Neural cell (in vitro differentiated cells): ENCODE data around the gene SRRM1. TPM values are rescaled to one million over a fixed set of nuclear protein-coding genes. Genes with fewer than 3 reads are reported as not detected.

Source experiments
- H2AFZ ChIP-seq: fragments of 200-600, 300-800 bp; sonication (generic), shearing (Covaris generic); 2 replicates; pipeline ENCODE4 v1.6.0; 2014; ENCODE audit warnings: low read depth, mild to moderate bottlenecking, antibody characterized with exemption, low read length, moderate library complexity
- H3F3A ChIP-seq: fragments of 200-600 bp; shearing (Covaris generic); 2 replicates; pipeline ENCODE4 v1.6.1; 2016; ENCODE audit warnings: mild to moderate bottlenecking, moderate library complexity, mixed read lengths, antibody characterized with exemption, low read length; ENCODE audit not compliant: insufficient read depth, poor library complexity, severe bottlenecking
- H3K27ac ChIP-seq: fragments of 200-600, 300-800 bp; sonication (generic), shearing (Covaris generic); 2 replicates; pipeline ENCODE4 v1.5.1; 2014; ENCODE audit warnings: mild to moderate bottlenecking, low read length, moderate library complexity
- H3K27me3 ChIP-seq: fragments of 300-800, 200-600 bp; sonication (generic), shearing (Covaris generic); 2 replicates; pipeline ENCODE4 v1.6.0; 2014; ENCODE audit warnings: mild to moderate bottlenecking, low read depth, low read length, moderate library complexity; ENCODE audit not compliant: insufficient read depth
- H3K36me3 ChIP-seq: fragments of 300-800, 200-600 bp; sonication (generic), shearing (Covaris generic); 2 replicates; pipeline ENCODE4 v1.5.1; 2014; ENCODE audit warnings: mild to moderate bottlenecking, antibody characterized with exemption, low read length, moderate library complexity; ENCODE audit not compliant: insufficient read depth
- H3K4me2 ChIP-seq: fragments of 300-800, 200-600 bp; sonication (generic), shearing (Covaris generic); 2 replicates; pipeline ENCODE4 v1.6.0; 2014; ENCODE audit warnings: mild to moderate bottlenecking, low read length
- H3K4me3 ChIP-seq: fragments of 300-800, 200-600 bp; sonication (generic), shearing (Covaris generic); 2 replicates; pipeline ENCODE4 v1.5.1; 2014; ENCODE audit warnings: mild to moderate bottlenecking, low read length, moderate library complexity
- H3K79me2 ChIP-seq: fragments of 200-600 bp; shearing (Covaris generic); replicated peaks from 2 replicates; pipeline ENCODE4 v1.6.0; 2014; ENCODE audit warnings: mild to moderate bottlenecking, low read length, moderate library complexity; ENCODE audit not compliant: insufficient read depth
- H3K9ac ChIP-seq: fragments of 300-800, 200-600 bp; sonication (generic), shearing (Covaris generic); 2 replicates; pipeline ENCODE4 v1.6.1; 2016; ENCODE audit warnings: mild to moderate bottlenecking, low read length, mixed read lengths
- H3K9me2 ChIP-seq: fragments of 200-600 bp; shearing (Covaris generic); 2 replicates; pipeline ENCODE4 v1.6.1; 2016; ENCODE audit warnings: mild to moderate bottlenecking, low read length, mixed read lengths; ENCODE audit not compliant: insufficient read depth
- H3K9me3 ChIP-seq: fragments of 200-600, 300-800 bp; sonication (generic), shearing (Covaris generic); 2 replicates; pipeline ENCODE4 v1.6.1; 2016; ENCODE audit warnings: mild to moderate bottlenecking, mixed run types, low read length, moderate library complexity, mixed read lengths
- H4K20me1 ChIP-seq: fragments of 200-600 bp; shearing (Covaris generic); 2 replicates; pipeline ENCODE4 v1.6.1; 2016; ENCODE audit warnings: mild to moderate bottlenecking, mixed run types; ENCODE audit not compliant: insufficient read depth
- EP300 ChIP-seq: fragments of 450-650 bp; conservative IDR thresholded peaks from 2 replicates; pipeline ENCODE4 v1.6.1; 2014; ENCODE audit warnings: antibody characterized with exemption, mild to moderate bottlenecking, moderate library complexity; ENCODE audit not compliant: poor library complexity, severe bottlenecking
- EZH2 ChIP-seq: fragments of 200-600, 300-800 bp; shearing (Covaris generic), sonication (generic); IDR thresholded peaks from 2 replicates; pipeline ENCODE4 v1.6.1; 2014; ENCODE audit warnings: antibody characterized with exemption, low read length, borderline replicate concordance, mild to moderate bottlenecking; ENCODE audit not compliant: insufficient read depth, poor library complexity, severe bottlenecking
- MXI1 ChIP-seq: fragments of 450-650 bp; conservative IDR thresholded peaks from 2 replicates; pipeline ENCODE4 v1.6.1; 2014; ENCODE audit warnings: antibody characterized with exemption, mild to moderate bottlenecking; ENCODE audit not compliant: poor library complexity, severe bottlenecking
- POLR2AphosphoS5 ChIP-seq: IDR thresholded peaks from 2 replicates; pipeline ENCODE4 v1.6.1; 2012
- RAD21 ChIP-seq: fragments of 450-650 bp; conservative IDR thresholded peaks from 2 replicates; pipeline ENCODE4 v1.6.1; 2014; ENCODE audit warnings: antibody characterized with exemption, mild to moderate bottlenecking, moderate library complexity
- SMC3 ChIP-seq: fragments of 450-650 bp; conservative IDR thresholded peaks from 2 replicates; pipeline ENCODE4 v1.6.1; 2014; ENCODE audit warnings: antibody characterized with exemption, mild to moderate bottlenecking, moderate library complexity; ENCODE audit not compliant: poor library complexity
- TAF1 ChIP-seq: IDR thresholded peaks from 2 replicates; pipeline ENCODE4 v1.6.1; 2012; ENCODE audit warnings: low read depth
- polyA plus RNA-seq: library from polyadenylated mRNA; depleted of rRNA; stranded (reverse); fragments of >200 nt; gene quantifications from 2 replicates; pipeline ENCODE4 v1.2.3, GENCODE V29; 2014
- TF ChIP-seq, protein P1 (sequence below): fragments of 450-650 bp; IDR thresholded peaks from 2 replicates; pipeline ENCODE4 v1.5.1; 2014; ENCODE audit warnings: antibody characterized with exemption, mild to moderate bottlenecking, moderate library complexity; ENCODE audit not compliant: poor library complexity, severe bottlenecking
- TF ChIP-seq, protein P2 (sequence below): IDR thresholded peaks from 2 replicates; pipeline ENCODE4 v1.6.1; 2012; ENCODE audit warnings: borderline replicate concordance

SRRM1 gene
- polyA plus RNA-seq, 1 donor from 2014 or later, result 37.1 TPM

DNA sequence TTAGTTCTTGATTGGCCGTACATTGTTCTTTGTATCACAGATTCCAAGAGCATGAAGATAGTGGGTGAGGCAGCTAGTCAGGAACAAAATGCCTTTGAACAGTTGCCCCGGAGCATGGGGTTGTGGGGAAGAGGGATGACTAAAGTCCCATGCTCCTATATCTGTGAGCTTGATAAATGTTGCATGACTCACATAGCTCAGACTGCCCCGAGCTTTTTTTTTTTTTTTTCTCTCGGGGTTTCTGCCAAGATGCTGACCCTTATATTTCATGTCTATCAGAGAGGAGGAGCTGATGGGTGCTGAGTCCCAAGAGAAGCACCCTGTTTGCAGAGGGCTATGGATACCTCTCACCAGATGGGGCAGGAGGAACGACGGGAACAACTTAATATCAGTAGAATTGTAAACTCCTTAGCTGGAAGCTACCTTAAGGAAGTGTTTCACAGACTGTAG is 40.6 kb downstream of the SRRM1 start:
- H3K9ac ChIP-seq, result no peak overlapping the region
- H3K9me2 ChIP-seq, result no peaks in the 10 kb centered on the region
- H3F3A ChIP-seq, result no peaks in the 10 kb centered on the region
- no peaks in the 10 kb centered on the region for H3K9me3 ChIP-seq
- TF ChIP-seq, protein P1, sequence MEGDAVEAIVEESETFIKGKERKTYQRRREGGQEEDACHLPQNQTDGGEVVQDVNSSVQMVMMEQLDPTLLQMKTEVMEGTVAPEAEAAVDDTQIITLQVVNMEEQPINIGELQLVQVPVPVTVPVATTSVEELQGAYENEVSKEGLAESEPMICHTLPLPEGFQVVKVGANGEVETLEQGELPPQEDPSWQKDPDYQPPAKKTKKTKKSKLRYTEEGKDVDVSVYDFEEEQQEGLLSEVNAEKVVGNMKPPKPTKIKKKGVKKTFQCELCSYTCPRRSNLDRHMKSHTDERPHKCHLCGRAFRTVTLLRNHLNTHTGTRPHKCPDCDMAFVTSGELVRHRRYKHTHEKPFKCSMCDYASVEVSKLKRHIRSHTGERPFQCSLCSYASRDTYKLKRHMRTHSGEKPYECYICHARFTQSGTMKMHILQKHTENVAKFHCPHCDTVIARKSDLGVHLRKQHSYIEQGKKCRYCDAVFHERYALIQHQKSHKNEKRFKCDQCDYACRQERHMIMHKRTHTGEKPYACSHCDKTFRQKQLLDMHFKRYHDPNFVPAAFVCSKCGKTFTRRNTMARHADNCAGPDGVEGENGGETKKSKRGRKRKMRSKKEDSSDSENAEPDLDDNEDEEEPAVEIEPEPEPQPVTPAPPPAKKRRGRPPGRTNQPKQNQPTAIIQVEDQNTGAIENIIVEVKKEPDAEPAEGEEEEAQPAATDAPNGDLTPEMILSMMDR, result no peak
- TF ChIP-seq EZH2 (no peak), TAF1 (no peak), POLR2AphosphoS5 (no peak), SMC3 (no peak), MXI1 (no peak), EP300 (no peak), RAD21 (no peak)
- TF ChIP-seq, protein P2, sequence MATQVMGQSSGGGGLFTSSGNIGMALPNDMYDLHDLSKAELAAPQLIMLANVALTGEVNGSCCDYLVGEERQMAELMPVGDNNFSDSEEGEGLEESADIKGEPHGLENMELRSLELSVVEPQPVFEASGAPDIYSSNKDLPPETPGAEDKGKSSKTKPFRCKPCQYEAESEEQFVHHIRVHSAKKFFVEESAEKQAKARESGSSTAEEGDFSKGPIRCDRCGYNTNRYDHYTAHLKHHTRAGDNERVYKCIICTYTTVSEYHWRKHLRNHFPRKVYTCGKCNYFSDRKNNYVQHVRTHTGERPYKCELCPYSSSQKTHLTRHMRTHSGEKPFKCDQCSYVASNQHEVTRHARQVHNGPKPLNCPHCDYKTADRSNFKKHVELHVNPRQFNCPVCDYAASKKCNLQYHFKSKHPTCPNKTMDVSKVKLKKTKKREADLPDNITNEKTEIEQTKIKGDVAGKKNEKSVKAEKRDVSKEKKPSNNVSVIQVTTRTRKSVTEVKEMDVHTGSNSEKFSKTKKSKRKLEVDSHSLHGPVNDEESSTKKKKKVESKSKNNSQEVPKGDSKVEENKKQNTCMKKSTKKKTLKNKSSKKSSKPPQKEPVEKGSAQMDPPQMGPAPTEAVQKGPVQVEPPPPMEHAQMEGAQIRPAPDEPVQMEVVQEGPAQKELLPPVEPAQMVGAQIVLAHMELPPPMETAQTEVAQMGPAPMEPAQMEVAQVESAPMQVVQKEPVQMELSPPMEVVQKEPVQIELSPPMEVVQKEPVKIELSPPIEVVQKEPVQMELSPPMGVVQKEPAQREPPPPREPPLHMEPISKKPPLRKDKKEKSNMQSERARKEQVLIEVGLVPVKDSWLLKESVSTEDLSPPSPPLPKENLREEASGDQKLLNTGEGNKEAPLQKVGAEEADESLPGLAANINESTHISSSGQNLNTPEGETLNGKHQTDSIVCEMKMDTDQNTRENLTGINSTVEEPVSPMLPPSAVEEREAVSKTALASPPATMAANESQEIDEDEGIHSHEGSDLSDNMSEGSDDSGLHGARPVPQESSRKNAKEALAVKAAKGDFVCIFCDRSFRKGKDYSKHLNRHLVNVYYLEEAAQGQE, result no peak
- no peak overlapping the region for H2AFZ ChIP-seq
- no peaks in the 10 kb centered on the region for H3K79me2 ChIP-seq
- no peaks in the 10 kb centered on the region for H3K36me3 ChIP-seq
- no peak overlapping the region for H3K4me3 ChIP-seq
- H3K4me2 ChIP-seq, result no peak overlapping the region
- no peak overlapping the region for H3K27ac ChIP-seq
- no peaks in the 10 kb centered on the region for H3K27me3 ChIP-seq
- no peaks in the 10 kb centered on the region for H4K20me1 ChIP-seq

DNA sequence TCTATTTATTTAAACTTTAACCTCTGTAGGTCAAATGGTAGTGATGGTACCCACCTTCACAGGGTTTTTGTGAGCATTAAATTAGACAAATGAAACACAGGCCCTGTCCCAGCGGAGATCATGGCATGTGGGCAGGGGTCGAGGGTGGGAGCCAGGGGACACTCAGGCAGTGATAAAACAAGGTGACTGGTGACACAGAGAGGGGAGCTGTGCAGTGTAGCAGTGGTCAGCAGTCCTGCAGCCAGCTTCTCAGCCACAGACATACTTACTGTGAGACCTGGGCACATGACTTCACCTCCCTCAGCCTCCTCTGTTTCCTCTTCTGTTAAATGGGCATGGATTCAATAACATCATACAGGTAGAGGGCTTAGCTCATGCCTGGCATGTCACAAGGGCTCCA is 44.9 kb downstream of the SRRM1 start:
- Histone ChIP-seq H2AFZ (no peak overlapping the region), H3K9ac (no peak overlapping the region)

More for the DNA sequence above, 44.9 kb downstream of the SRRM1 start:
- Histone ChIP-seq H3F3A (no peaks in the 10 kb centered on the region), H4K20me1 (no peaks in the 10 kb centered on the region), H3K9me3 (no peaks in the 10 kb centered on the region), H3K79me2 (no peaks in the 10 kb centered on the region), H3K9me2 (no peaks in the 10 kb centered on the region), H3K4me3 (no peak overlapping the region), H3K27me3 (no peaks in the 10 kb centered on the region), H3K36me3 (no peaks in the 10 kb centered on the region), H3K4me2 (no peak overlapping the region), H3K27ac (no peak overlapping the region)
- TF ChIP-seq, protein P1, result no peak
- TF ChIP-seq POLR2AphosphoS5 (no peak), EP300 (no peak), SMC3 (no peak), TAF1 (no peak), MXI1 (no peak), EZH2 (no peak), RAD21 (no peak)
- TF ChIP-seq, protein P2, result no peak
